H9 (cell line): Measurements from ENCODE around the gene ATP6V1G3. TPM values are rescaled to one million over a fixed set of nuclear protein-coding genes. Genes with fewer than 3 reads are reported as not detected.

ENCODE experiments used
- DNase-seq: peaks from one replicate; pipeline ENCODE4 v3.0.0-alpha.2; 2017
- H2AFZ ChIP-seq: one replicate; pipeline ENCODE4 v1.6.1; 2013; ENCODE audit warnings: mild to moderate bottlenecking, low read length, control low read depth, moderate library complexity
- H2AK5ac ChIP-seq: 2 replicates; pipeline ENCODE4 v1.6.1; 2013; ENCODE audit warnings: low read length, control low read depth, mixed read lengths; ENCODE audit not compliant: insufficient read length
- H2BK120ac ChIP-seq: one replicate; pipeline ENCODE4 v1.6.1; 2013; ENCODE audit warnings: low read depth, mild to moderate bottlenecking, low read length, control low read depth, inconsistent platforms; ENCODE audit not compliant: poor library complexity, severe bottlenecking
- H2BK12ac ChIP-seq: 2 replicates; pipeline ENCODE4 v1.6.1; 2013; ENCODE audit warnings: low read length, control low read depth, mixed read lengths, low read depth; ENCODE audit not compliant: insufficient read length
- H2BK15ac ChIP-seq: 2 replicates; pipeline ENCODE4 v1.6.1; 2013; ENCODE audit warnings: low read depth, low read length, control low read depth
- H2BK20ac ChIP-seq: one replicate; pipeline ENCODE4 v1.6.1; 2013; ENCODE audit warnings: low read depth, mild to moderate bottlenecking, low read length, control low read depth, inconsistent platforms; ENCODE audit not compliant: poor library complexity, severe bottlenecking
- H2BK5ac ChIP-seq: 2 replicates; pipeline ENCODE4 v1.6.1; 2013; ENCODE audit warnings: low read length, control low read depth, mixed read lengths; ENCODE audit not compliant: insufficient read length
- H3K14ac ChIP-seq: 2 replicates; pipeline ENCODE4 v1.6.1; 2013; ENCODE audit warnings: low read length, control low read depth; ENCODE audit not compliant: insufficient read depth
- H3K18ac ChIP-seq: 2 replicates; pipeline ENCODE4 v1.6.1; 2013; ENCODE audit warnings: low read depth, mild to moderate bottlenecking, mixed read lengths, low read length, control low read depth; ENCODE audit not compliant: insufficient read length
- H3K23ac ChIP-seq: 2 replicates; pipeline ENCODE4 v1.6.1; 2013; ENCODE audit warnings: low read length, control low read depth, mixed read lengths, low read depth; ENCODE audit not compliant: insufficient read length
- H3K23me2 ChIP-seq: 2 replicates; pipeline ENCODE4 v1.6.1; 2013; ENCODE audit warnings: low read depth, mild to moderate bottlenecking, mixed read lengths, low read length, control low read depth; ENCODE audit not compliant: insufficient read length, poor library complexity, severe bottlenecking
- H3K27ac ChIP-seq: 2 replicates; pipeline ENCODE4 v1.5.1; 2013; ENCODE audit warnings: low read length, control low read depth, mixed read lengths, low read depth; ENCODE audit not compliant: insufficient read length
- H3K27me3 ChIP-seq: 2 replicates; pipeline ENCODE4 v1.6.1; 2013; ENCODE audit warnings: low read length, control low read depth, inconsistent platforms; ENCODE audit not compliant: insufficient read depth
- H3K4ac ChIP-seq: 2 replicates; pipeline ENCODE4 v1.6.1; 2013; ENCODE audit warnings: low read depth, mild to moderate bottlenecking, control low read depth, inconsistent platforms, low read length, moderate library complexity
- H3K4me1 ChIP-seq: 2 replicates; pipeline ENCODE4 v1.6.1; 2013; ENCODE audit warnings: low read length, control low read depth, inconsistent platforms; ENCODE audit not compliant: insufficient read depth
- H3K4me2 ChIP-seq: 2 replicates; pipeline ENCODE4 v1.6.1; 2013; ENCODE audit warnings: low read length, control low read depth, mixed read lengths; ENCODE audit not compliant: insufficient read length, insufficient read depth
- H3K56ac ChIP-seq: 2 replicates; pipeline ENCODE4 v1.6.1; 2013; ENCODE audit warnings: low read depth, mild to moderate bottlenecking, mixed read lengths, low read length, control low read depth; ENCODE audit not compliant: insufficient read length
- H3K79me1 ChIP-seq: 2 replicates; pipeline ENCODE4 v1.6.1; 2013; ENCODE audit warnings: low read depth, mild to moderate bottlenecking, moderate library complexity, low read length, control low read depth, inconsistent platforms; ENCODE audit not compliant: insufficient read depth, poor library complexity, severe bottlenecking
- H3K79me2 ChIP-seq: 2 replicates; pipeline ENCODE4 v1.6.1; 2013; ENCODE audit warnings: low read length, control low read depth, inconsistent platforms; ENCODE audit not compliant: insufficient read depth
- H3K9ac ChIP-seq: 2 replicates; pipeline ENCODE4 v1.6.1; 2013; ENCODE audit warnings: low read length, control low read depth, mixed read lengths; ENCODE audit not compliant: insufficient read length; ENCODE audit errors: extremely low read depth
- H3K9me3 ChIP-seq: one replicate; pipeline ENCODE4 v1.6.1; 2013; ENCODE audit warnings: low read depth, low read length, inconsistent platforms; ENCODE audit not compliant: control insufficient read depth
- H3T11ph ChIP-seq: one replicate; pipeline ENCODE4 v1.6.1; 2013; ENCODE audit warnings: mild to moderate bottlenecking, low read length, control low read depth, inconsistent platforms
- H4K20me1 ChIP-seq: one replicate; pipeline ENCODE4 v1.6.1; 2013; ENCODE audit not compliant: control insufficient read depth, insufficient read length, insufficient read depth
- H4K5ac ChIP-seq: 2 replicates; pipeline ENCODE4 v1.6.1; 2013; ENCODE audit warnings: low read depth, mild to moderate bottlenecking, mixed read lengths, low read length, control low read depth; ENCODE audit not compliant: insufficient read length
- H4K8ac ChIP-seq: replicated peaks from 2 replicates; pipeline ENCODE4 v1.6.1; 2013; ENCODE audit warnings: low read length, control low read depth, mixed read lengths, low read depth; ENCODE audit not compliant: insufficient read length
- H4K91ac ChIP-seq: 2 replicates; pipeline ENCODE4 v1.6.1; 2013; ENCODE audit warnings: low read depth, mild to moderate bottlenecking, moderate library complexity, mixed read lengths, low read length, control low read depth; ENCODE audit not compliant: insufficient read length
- H3K27ac Mint-ChIP-seq, 3 experiments: 2 replicates in 2 of 3; 3 replicates in 1 of 3; pipeline ENCODE4 v1.8.0; 2020 to 2021; ENCODE audit warnings: mixed read lengths in 3 of 3, mild to moderate bottlenecking in 1 of 3, moderate library complexity in 1 of 3
- H3K27me3 Mint-ChIP-seq: 2 replicates; pipeline ENCODE4 v1.8.0; 2021; ENCODE audit warnings: low read depth, mild to moderate bottlenecking, moderate library complexity, mixed read lengths
- H3K36me3 Mint-ChIP-seq, 3 experiments: 2 replicates in 2 of 3; 3 replicates in 1 of 3; pipeline ENCODE4 v1.8.0; 2020 to 2021; ENCODE audit warnings: low read depth in 3 of 3, mixed read lengths in 3 of 3; ENCODE audit not compliant: insufficient read depth in 1 of 3
- H3K4me1 Mint-ChIP-seq, 2 experiments: 2 replicates each; pipeline ENCODE4 v1.8.0; 2020; ENCODE audit warnings: mixed read lengths in 2 of 2
- H3K4me3 Mint-ChIP-seq, 2 experiments: 2 replicates in 1 of 2; 3 replicates in 1 of 2; pipeline ENCODE4 v1.8.0; 2020 to 2021; ENCODE audit warnings: mild to moderate bottlenecking in 2 of 2, mixed read lengths in 2 of 2, moderate library complexity in 1 of 2
- H3K9me3 Mint-ChIP-seq, 2 experiments: 2 replicates in 1 of 2; 3 replicates in 1 of 2; pipeline ENCODE4 v1.8.0; 2020; ENCODE audit warnings: mild to moderate bottlenecking in 2 of 2, mixed read lengths in 2 of 2, moderate library complexity in 1 of 2
- CTCF ChIP-seq: fragments of 200-600 bp; sonication (generic); conservative IDR thresholded peaks from 3 replicates; pipeline ENCODE4 v1.8.0; 2021; ENCODE audit warnings: antibody characterized with exemption, mild to moderate bottlenecking
- WGBS: extraction: QIAGEN DNeasy Blood & Tissue Kit; methylation state at CpG from one replicate; pipeline ENCODE4 v1.1.7; 2013; ENCODE audit warnings: missing lambda C conversion rate, low lambda C conversion rate, mixed read lengths; ENCODE audit not compliant: insufficient read length; ENCODE audit errors: extremely low coverage; 5-methylcytosine and 5-hydroxymethylcytosine counted together
- total RNA-seq: library from RNA; stranded (reverse); gene quantifications from 2 replicates; pipeline ENCODE4 v1.2.1, GENCODE V29; 2021

ATP6V1G3 gene
- total RNA-seq, 1 experiment from 2014 or later, result not detected

GRCh38 chr1:198498103-198498385 is 42.4 kb downstream of the ATP6V1G3 start:
- no peak for TF ChIP-seq CTCF
- Histone ChIP-seq H3K56ac (no peak overlapping the region), H3K4ac (no peak overlapping the region), H3K23ac (no peak overlapping the region), H3K79me2 (no peaks in the 10 kb centered on the region), H3K14ac (no peak overlapping the region), H2BK5ac (no peak overlapping the region), H2BK20ac (no peak overlapping the region), H3T11ph (no peak overlapping the region), H3K9ac (no peak overlapping the region), H4K5ac (no peak overlapping the region), H2BK12ac (no peak overlapping the region), H2BK15ac (no peak overlapping the region), H3K27ac (no peak overlapping the region), H4K8ac (no peak overlapping the region), H3K18ac (no peak overlapping the region), H3K4me1 (no peaks in the 10 kb centered on the region), H4K91ac (no peak overlapping the region), H4K20me1 (no peaks in the 10 kb centered on the region), H2BK120ac (no peak overlapping the region), H3K27me3 (no peaks in the 10 kb centered on the region), H2AK5ac (no peak overlapping the region), H3K23me2 (no peaks in the 10 kb centered on the region), H3K79me1 (no peaks in the 10 kb centered on the region), H3K9me3 (no peaks in the 10 kb centered on the region), H3K4me2 (no peak overlapping the region), H2AFZ (no peak overlapping the region)
- Mint-ChIP-seq H3K9me3 (peaks cover 0 to 3% of the 10 kb centered on the region in 2 experiments; a peak in 3 of 5 replicates), H3K36me3 (peaks cover 0 to under 1% (median 0%) of the 10 kb centered on the region in 3 experiments; a peak in 1 of 7 replicates), H3K27ac (no peak overlapping the region), H3K4me3 (no peak overlapping the region), H3K4me1 (peaks cover 6 to 7% of the 10 kb centered on the region in 2 experiments), H3K27me3 (no peaks in the 10 kb centered on the region)
- no CpG with 5 or more reads among the region's 1 CpG for WGBS
- DNase-seq, result no peak
